ENCODE data around the gene PAX4. TPM values are rescaled to one million over a fixed set of nuclear protein-coding genes. Genes with fewer than 3 reads are reported as not detected.

The PAX4 gene
- total and polyA plus RNA-seq, 9 of the 15 experiments (the other 6 are each of a cell fraction or from before 2014, with no cell fraction given), result not detected

DNA sequence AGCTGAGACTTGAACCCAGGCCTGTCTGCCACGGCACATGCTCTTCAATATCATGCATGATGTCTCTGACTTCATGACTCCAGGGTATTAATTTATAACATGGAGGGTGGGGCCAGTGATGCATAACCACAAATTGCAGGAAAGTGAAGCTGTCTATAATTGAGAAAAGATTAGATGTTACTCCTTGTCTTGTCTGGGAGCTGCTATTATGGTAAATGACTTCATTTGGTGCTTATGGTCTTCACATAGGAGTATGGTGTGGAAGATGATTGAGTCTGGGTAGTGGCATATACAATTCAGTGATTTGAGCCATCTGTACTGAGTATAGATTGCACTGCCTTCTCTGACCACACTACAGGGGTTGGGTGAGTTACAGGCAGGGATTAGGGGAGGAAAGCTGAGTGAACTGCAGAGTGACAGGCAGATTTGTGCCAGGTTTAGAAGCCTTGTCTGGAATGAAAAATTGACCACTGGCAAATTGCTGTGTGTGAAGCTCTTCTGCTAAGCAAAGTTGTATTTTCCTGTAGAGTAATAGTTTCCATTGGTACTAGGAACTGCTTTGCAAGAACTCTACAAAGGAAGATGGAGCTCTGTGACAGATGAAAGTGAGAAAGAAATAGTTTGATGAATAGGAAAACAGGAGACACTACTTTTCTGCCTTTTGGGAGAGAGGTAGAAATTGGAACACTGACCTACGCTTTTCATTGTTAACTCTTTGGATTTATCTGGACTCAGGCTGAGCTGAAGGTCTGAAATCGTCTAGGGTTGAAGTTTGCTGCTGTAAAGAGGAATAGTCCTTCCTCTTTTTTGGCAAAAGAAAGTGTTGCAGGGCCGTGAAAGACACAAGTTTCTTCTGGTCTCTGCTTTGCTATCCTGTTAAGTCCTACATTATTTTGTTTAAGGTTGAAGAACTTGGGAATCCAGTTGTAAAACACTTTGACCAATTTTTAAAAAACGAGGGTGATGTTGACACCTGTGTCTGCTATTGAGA lies 36.8 kb upstream of the PAX4 start (continued):
- TF ChIP-seq, protein P1, sequence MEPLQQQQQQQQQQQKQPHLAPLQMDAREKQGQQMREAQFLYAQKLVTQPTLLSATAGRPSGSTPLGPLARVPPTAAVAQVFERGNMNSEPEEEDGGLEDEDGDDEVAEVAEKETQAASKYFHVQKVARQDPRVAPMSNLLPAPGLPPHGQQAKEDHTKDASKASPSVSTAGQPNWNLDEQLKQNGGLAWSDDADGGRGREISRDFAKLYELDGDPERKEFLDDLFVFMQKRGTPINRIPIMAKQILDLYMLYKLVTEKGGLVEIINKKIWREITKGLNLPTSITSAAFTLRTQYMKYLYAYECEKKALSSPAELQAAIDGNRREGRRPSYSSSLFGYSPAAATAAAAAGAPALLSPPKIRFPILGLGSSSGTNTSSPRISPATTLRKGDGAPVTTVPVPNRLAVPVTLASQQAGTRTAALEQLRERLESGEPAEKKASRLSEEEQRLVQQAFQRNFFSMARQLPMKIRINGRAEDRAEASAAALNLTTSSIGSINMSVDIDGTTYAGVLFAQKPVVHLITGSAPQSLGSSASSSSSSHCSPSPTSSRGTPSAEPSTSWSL (CRISPR knock-in tag; IDR thresholded peaks at IDR 0.05; ENCODE audit: borderline replicate concordance), result no peak
- TF ChIP-seq ARID2 (IDR thresholded peaks at IDR 0.05) (no peak), ILF3 (IDR thresholded peaks at IDR 0.05; ENCODE audit: borderline replicate concordance) (no peak), CXXC5 (CRISPR knock-in tag; IDR thresholded peaks at IDR 0.05) (no peak)
- TF ChIP-seq, protein P2, sequence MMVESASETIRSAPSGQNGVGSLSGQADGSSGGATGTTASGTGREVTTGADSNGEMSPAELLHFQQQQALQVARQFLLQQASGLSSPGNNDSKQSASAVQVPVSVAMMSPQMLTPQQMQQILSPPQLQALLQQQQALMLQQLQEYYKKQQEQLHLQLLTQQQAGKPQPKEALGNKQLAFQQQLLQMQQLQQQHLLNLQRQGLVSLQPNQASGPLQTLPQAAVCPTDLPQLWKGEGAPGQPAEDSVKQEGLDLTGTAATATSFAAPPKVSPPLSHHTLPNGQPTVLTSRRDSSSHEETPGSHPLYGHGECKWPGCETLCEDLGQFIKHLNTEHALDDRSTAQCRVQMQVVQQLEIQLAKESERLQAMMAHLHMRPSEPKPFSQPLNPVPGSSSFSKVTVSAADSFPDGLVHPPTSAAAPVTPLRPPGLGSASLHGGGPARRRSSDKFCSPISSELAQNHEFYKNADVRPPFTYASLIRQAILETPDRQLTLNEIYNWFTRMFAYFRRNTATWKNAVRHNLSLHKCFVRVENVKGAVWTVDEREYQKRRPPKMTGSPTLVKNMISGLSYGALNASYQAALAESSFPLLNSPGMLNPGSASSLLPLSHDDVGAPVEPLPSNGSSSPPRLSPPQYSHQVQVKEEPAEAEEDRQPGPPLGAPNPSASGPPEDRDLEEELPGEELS (CRISPR knock-in tag; IDR thresholded peaks at IDR 0.05; ENCODE audit: borderline replicate concordance), result no peak

All from K562 (cell line).